ENCODE results near the gene NR6A1. TPM values are rescaled to one million over a fixed set of nuclear protein-coding genes. Genes with fewer than 3 reads are reported as not detected.
A peak's percentile ranks its signal among the peaks of the same experiment; 100 is the strongest.

Gene NR6A1
- total and polyA plus RNA-seq, 2 of the 13 experiments (the other 11 are each of a cell fraction or from before 2014, with no cell fraction given), result 28.1 to 31.5 TPM

DNA sequence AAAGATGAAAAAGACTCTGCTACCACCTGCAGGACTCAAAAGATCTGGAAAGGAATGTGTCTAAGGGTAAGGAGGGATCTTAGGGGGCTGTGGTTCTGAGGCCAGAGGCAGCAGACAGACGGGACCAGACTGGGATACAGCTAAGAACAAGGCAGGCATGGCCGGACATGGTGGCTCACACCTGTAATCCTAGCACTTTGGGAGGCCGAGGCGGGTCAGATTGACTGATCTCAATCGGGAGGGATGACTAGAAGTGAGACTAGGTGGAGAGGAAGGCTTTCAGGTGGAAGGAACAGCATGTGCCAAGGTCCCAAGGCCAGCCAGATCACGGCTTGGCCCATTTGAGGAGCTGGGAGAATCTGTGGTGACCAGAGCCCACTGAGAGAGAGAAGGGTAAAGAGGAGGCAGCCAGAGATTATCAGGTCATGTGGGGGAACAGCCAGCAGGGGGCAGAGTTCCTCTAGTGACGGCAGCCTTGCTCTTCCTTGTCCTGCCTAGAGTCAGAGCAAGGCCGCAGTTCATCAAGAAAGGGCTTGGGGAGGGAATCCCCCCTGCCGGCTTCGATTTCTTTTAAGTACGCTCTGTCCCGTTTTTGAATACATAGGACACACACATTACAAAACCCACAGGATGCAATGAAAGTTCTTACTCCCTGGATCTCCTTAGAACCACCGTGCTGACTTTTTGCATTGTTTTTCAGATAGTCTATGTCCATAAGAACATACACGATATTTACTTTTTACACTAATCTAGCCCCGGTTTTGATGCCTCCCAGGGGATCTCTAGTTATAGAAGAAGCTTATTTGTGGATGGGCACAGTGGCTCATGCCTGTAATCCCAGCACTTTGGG lies 3.2 kb upstream of the NR6A1 start (continued):
- TF ChIP-seq UBTF (CRISPR knock-in tag; IDR thresholded peaks at IDR 0.05) (0 out of 2 replicates have a peak, but pooled peaks have one; percentile 37), ELF4 (CRISPR knock-in tag; IDR thresholded peaks at IDR 0.05; ENCODE audit: borderline replicate concordance) (no peak), SOX6 (IDR thresholded peaks at IDR 0.05) (no peak), SOX6 (CRISPR knock-in tag; IDR thresholded peaks at IDR 0.05) (peak; percentile 33; the same call in 1 of the 2 replicates), ZFY (CRISPR knock-in tag; IDR thresholded peaks at IDR 0.05) (peak; percentile 52; the same call in 1 of the 2 replicates), ELF3 (CRISPR knock-in tag; IDR thresholded peaks at IDR 0.05) (peak; percentile 83), RBAK (CRISPR knock-in tag; IDR thresholded peaks at IDR 0.05) (no peak), POLR2G (IDR thresholded peaks at IDR 0.05; ENCODE audit: low read depth, low read length) (no peak), KLF9 (CRISPR knock-in tag; IDR thresholded peaks at IDR 0.05; ENCODE audit: low read depth) (no peak), PHF8 (CRISPR knock-in tag; IDR thresholded peaks at IDR 0.05) (peak; percentile 36; the same call in 1 of the 2 replicates), TSC22D2 (CRISPR knock-in tag; IDR thresholded peaks at IDR 0.05; ENCODE audit: borderline replicate concordance) (no peak), SIX1 (CRISPR knock-in tag; IDR thresholded peaks at IDR 0.05; ENCODE audit: borderline replicate concordance) (no peak), TEAD2 (CRISPR knock-in tag; IDR thresholded peaks at IDR 0.05) (no peak), GFI1 (CRISPR knock-in tag; IDR thresholded peaks at IDR 0.05; ENCODE audit: borderline replicate concordance) (no peak), MZF1 (CRISPR knock-in tag; IDR thresholded peaks at IDR 0.05; ENCODE audit: borderline replicate concordance) (no peak), RNF2 (conservative IDR thresholded peaks at IDR 0.05; ENCODE audit: low read depth) (no peak), STAG1 (CRISPR knock-in tag; IDR thresholded peaks at IDR 0.05) (peak; percentile 83), ZNF879 (CRISPR knock-in tag; IDR thresholded peaks at IDR 0.05) (no peak), YEATS4 (CRISPR knock-in tag; IDR thresholded peaks at IDR 0.05; ENCODE audit: borderline replicate concordance) (no peak), ZNF205 (CRISPR knock-in tag; IDR thresholded peaks at IDR 0.05) (0 out of 2 replicates have a peak, but pooled peaks have one; percentile 22), EP300 (IDR thresholded peaks at IDR 0.05; ENCODE audit: low read depth in 2 of 2, low read length in 2 of 2) (no peak), EP300 (CRISPR knock-in tag; IDR thresholded peaks at IDR 0.05; ENCODE audit: borderline replicate concordance) (no peak), THYN1 (CRISPR knock-in tag; IDR thresholded peaks at IDR 0.05; ENCODE audit: borderline replicate concordance, low read depth) (no peak)
- TF ChIP-seq, protein P1, sequence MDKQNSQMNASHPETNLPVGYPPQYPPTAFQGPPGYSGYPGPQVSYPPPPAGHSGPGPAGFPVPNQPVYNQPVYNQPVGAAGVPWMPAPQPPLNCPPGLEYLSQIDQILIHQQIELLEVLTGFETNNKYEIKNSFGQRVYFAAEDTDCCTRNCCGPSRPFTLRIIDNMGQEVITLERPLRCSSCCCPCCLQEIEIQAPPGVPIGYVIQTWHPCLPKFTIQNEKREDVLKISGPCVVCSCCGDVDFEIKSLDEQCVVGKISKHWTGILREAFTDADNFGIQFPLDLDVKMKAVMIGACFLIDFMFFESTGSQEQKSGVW (CRISPR knock-in tag; IDR thresholded peaks at IDR 0.05; ENCODE audit: borderline replicate concordance), result no peak
- TF ChIP-seq, protein P2, sequence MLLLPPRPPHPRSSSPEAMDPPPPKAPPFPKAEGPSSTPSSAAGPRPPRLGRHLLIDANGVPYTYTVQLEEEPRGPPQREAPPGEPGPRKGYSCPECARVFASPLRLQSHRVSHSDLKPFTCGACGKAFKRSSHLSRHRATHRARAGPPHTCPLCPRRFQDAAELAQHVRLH (CRISPR knock-in tag; IDR thresholded peaks at IDR 0.05; ENCODE audit: borderline replicate concordance, low read depth), result peak; percentile 61; the same call in 1 of the 2 replicates
- TF ChIP-seq, protein P3, sequence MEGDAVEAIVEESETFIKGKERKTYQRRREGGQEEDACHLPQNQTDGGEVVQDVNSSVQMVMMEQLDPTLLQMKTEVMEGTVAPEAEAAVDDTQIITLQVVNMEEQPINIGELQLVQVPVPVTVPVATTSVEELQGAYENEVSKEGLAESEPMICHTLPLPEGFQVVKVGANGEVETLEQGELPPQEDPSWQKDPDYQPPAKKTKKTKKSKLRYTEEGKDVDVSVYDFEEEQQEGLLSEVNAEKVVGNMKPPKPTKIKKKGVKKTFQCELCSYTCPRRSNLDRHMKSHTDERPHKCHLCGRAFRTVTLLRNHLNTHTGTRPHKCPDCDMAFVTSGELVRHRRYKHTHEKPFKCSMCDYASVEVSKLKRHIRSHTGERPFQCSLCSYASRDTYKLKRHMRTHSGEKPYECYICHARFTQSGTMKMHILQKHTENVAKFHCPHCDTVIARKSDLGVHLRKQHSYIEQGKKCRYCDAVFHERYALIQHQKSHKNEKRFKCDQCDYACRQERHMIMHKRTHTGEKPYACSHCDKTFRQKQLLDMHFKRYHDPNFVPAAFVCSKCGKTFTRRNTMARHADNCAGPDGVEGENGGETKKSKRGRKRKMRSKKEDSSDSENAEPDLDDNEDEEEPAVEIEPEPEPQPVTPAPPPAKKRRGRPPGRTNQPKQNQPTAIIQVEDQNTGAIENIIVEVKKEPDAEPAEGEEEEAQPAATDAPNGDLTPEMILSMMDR (CRISPR knock-in tag; IDR thresholded peaks at IDR 0.05), result peak; percentile 90
